ENCODE measurements around the gene BRME1. TPM values are rescaled to one million over a fixed set of nuclear protein-coding genes. Genes with fewer than 3 reads are reported as not detected.
"Not testable (repeated sequence)": the region's sequence is repeated elsewhere in the genome, so short reads cannot be mapped to it uniquely, and the experiment has no call there.

Gene BRME1
- total RNA-seq, 1 donor from 2014 or later = 1.4 TPM

DNA sequence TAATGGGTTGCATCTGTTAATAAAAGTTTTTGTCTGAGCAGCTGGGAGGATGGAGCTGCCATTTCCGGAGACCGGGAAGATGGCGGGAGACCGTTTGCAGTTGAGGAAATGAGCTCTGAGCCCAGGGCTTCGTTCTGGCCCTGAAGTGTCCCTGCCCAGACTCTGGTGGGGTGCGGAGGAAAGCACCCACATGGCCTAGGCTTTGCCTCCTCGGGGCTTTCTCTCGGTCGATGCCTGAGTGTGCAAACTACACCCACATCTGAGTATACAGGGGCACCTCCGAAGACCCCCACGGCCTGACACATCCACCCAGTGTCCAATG, 44.6 kb downstream of the BRME1 start:
- TF ChIP-seq, protein P1, sequence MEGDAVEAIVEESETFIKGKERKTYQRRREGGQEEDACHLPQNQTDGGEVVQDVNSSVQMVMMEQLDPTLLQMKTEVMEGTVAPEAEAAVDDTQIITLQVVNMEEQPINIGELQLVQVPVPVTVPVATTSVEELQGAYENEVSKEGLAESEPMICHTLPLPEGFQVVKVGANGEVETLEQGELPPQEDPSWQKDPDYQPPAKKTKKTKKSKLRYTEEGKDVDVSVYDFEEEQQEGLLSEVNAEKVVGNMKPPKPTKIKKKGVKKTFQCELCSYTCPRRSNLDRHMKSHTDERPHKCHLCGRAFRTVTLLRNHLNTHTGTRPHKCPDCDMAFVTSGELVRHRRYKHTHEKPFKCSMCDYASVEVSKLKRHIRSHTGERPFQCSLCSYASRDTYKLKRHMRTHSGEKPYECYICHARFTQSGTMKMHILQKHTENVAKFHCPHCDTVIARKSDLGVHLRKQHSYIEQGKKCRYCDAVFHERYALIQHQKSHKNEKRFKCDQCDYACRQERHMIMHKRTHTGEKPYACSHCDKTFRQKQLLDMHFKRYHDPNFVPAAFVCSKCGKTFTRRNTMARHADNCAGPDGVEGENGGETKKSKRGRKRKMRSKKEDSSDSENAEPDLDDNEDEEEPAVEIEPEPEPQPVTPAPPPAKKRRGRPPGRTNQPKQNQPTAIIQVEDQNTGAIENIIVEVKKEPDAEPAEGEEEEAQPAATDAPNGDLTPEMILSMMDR (conservative IDR thresholded peaks at IDR 0.05; ENCODE audit: low read depth, low read length) = no peak
- no peak for DNase-seq (ENCODE audit: low read depth)
- H3K4me3 ChIP-seq (ENCODE audit: low read depth, low read length) = no peak overlapping the region

DNA sequence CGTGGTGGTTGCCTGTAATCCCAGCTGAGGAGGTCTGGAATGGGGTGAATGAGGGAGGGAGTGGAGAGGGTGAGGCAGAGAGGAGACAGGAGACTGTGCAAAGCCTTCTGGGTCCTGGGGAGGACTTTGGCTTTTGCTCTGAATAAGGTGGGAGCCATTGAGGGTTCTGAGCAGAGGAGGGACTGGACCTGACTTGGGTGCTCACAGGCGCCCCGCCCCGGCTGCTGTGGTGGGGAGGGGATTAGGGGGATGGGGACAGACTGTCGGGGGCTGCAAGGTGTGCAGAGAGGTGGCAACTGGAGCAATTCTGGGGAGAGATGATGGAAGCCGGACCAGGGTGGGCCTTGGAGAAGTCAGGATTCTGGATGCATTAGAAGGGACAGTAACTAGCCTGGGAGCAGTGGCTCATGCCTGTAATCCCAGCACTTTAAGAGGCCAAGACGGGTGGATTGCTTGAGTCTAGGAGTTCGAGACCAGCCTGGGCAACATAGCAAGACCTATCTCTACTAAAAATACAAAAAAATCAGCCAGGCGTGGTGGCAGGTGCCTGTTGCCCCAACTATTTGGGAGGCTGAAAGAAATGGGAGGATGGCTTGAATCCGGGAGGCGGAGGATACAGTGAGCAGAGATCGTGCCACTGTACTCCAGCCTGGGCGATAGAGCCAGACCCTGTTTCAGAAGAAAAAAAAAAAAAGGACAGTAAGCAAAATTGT, 45.1 kb downstream of the BRME1 start:
- no peak for DNase-seq (ENCODE audit: low read depth)
- TF ChIP-seq, protein P1 (conservative IDR thresholded peaks at IDR 0.05; ENCODE audit: low read depth, low read length) = no peak
- no peak overlapping the region for H3K4me3 ChIP-seq (ENCODE audit: low read depth, low read length)

DNA sequence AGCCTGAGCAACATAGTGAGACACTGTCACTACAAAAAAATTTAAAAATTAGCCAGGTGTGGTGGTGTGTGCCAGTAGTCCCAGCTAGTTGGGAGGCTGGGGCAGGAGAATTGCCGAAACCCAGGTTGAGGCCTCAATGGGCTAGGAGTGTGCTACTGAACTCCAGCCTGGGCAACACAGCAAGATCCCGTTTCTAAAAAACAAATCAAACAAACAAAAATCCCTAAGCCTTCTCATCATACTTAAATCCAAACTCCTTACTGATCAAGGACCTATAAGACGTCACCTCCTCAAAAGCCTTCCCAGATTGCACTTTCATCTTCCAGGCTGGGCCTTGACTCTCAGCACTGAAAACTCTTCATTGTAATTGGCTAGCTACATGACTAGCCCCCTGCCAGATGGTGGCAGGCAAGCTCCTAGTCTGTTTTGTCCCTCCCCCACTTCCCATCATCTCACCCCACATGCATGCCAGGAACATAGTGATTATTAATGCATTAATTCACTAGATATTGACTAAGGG, 46.5 kb downstream of the BRME1 start:
- H3K4me3 ChIP-seq (ENCODE audit: low read depth, low read length) = no peak overlapping the region
- TF ChIP-seq, protein P1 (conservative IDR thresholded peaks at IDR 0.05; ENCODE audit: low read depth, low read length) = peak; percentile 32
- DNase-seq (ENCODE audit: low read depth) = no peak

DNA sequence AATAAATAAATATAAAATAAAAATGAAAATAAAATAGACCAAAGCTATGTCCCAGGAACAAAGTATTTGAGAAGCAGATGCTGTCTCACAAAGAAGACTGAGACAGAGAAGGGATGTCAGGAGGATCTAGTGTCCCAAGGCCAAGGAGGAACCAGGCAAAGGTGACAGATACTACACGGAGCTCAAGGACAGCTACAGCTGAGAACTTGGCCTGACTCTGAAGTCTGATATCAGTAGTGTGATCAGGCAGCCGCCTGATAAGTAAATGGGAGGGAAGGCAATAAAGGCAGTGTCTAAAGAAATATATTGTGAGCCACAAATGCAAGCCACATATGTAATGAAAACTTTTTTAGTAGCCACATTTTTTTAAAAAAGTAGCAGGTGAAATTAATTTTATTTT, 49.4 kb downstream of the BRME1 start:
- no peak for DNase-seq (ENCODE audit: low read depth)
- TF ChIP-seq, protein P1 (conservative IDR thresholded peaks at IDR 0.05; ENCODE audit: low read depth, low read length) = no peak
- H3K4me3 ChIP-seq (ENCODE audit: low read depth, low read length) = no peak overlapping the region

DNA sequence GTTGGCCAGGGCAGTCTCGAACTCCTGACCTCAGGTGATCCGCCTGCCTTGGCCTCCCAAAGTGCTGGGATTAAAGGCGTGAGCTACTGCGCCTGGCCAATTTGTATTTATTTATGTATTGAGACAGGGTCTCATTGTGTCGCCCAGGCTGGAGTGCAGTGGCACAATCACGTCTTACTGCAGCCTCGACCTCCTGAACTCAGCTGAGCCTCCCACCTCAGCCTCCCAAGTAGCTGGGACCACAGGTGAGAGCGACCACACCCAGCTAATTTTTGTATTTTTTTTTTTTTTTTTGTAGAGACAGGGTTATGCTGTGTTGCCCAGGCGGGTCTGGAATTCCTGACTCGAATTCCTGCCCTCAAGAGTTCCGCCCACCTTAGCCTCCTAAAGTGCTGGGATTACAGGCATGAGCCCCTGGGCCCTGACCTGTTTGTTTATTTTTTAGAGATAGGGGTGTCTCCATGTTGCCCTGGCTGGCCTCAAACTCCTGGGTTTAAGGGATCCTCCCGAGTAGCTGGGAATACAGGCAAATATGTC, 53.7 kb downstream of the BRME1 start:
- not testable (repeated sequence) for DNase-seq (ENCODE audit: low read depth); H3K4me3 ChIP-seq (ENCODE audit: low read depth, low read length)

DNA sequence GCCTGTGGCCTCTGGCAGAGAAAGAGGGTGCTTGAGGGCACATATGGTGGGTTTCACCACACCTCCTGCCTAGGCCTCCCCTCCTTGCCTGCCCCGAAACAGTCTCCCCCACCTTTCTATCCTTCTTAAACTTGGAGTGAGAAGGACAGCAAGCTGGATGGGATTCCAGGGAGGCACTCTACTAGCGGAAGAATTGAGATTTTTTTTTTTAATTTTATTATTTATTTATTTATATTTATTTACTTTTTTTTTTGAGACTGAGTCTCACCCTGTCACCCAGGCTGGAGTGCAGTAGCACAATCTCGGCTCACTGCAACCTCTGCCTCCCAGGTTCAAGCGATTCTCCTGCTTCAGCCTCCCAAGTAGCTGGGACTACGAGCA, 54.2 kb downstream of the BRME1 start:
- DNase-seq (ENCODE audit: low read depth); H3K4me3 ChIP-seq (ENCODE audit: low read depth, low read length): not testable (repeated sequence)

DNA sequence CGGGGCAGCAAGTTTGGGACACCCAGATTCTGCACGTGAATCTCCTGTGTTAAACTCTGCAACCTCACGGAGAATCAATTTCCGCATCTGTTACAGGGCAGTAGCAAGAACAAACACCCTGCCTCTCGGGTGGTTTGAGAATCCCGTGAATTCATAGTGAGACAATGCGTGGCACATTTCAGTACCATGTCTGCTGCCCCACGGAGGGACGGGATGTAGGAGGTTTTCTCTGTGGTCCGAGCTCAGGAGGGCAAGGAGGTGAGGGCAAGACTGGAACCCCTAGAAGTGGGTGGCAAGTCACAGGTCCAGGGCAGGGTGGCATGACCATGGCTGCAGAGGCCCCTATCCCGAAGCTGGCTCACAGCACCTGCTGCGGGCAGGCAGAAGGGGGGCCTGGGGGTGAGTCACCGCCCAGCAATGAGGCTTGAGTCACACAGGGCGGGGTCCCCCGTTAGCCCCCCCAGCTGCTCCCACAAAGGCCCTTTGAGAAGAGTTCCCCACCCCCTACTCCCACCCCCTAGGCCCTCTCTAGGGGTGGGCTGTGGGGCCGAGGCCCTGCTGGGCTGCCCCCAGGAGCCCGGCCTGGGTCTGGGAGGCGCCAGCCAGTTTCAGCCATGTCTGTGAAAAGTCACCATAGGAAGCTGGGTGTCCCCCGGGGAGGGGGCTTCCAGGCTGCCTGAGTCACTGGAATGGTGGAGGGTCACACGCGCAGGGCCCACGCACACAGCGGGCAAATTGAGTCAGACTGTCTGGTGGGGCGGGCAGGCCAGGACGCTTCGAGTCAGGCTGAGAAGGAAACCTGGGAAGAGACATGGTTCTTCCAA, 54.8 kb downstream of the BRME1 start:
- TF ChIP-seq, protein P1 (conservative IDR thresholded peaks at IDR 0.05; ENCODE audit: low read depth, low read length) = no peak
- peak overlapping the region; percentile 47 for H3K4me3 ChIP-seq (ENCODE audit: low read depth, low read length)
- DNase-seq (ENCODE audit: low read depth) = peak; percentile 64

All from epithelial cell of proximal tubule (primary cell).